OCI-LY3 (cell line): ENCODE measurements around the gene ECHS1.

Source experiments
- CTCF ChIP-seq: fragments of 200-600, 300-600 bp; sonication (generic); IDR thresholded peaks from 2 replicates; pipeline ENCODE4 v1.5.1; 2014; ENCODE audit warnings: antibody characterized with exemption, low read length, low read depth
- EZH2phosphoT487 ChIP-seq: fragments of 200-600 bp; shearing (Covaris generic); IDR thresholded peaks from 2 replicates; pipeline ENCODE4 v1.6.1; 2018; ENCODE audit warnings: antibody characterized with exemption, mixed run types, low read depth

DNA sequence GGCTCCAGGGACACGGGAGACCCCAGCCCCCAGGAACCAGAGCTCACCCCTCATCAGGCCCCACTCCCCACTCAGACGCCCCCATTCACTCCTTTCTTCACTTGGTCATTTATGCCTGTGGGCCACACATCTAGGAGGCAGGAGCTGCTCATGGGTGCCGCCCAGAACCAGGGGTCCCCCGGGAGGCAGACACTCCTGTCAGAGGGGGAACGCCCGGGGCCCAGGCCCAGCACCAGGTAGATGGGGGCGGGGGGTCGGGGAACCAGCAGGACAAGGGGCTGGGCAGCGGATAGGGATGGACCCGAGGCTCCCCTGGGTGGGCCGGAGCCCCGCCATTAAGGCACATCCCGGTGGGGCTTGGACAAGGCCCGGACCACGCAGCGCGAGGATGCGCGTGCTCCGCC is 48.3 kb downstream of the ECHS1 start:
- TF ChIP-seq CTCF = no peak
- TF ChIP-seq EZH2phosphoT487 = no peak
